WERI-Rb-1 (cell line): Measurements from ENCODE around the gene KRTAP20-4.

Experiments
- DNase-seq: peaks from one replicate; pipeline ENCODE4 v3.0.0-alpha.2; 2020
- H3K27ac ChIP-seq: fragments of 250-450 bp; sonication (Bioruptor Pico); 2 replicates; pipeline ENCODE4 v1.5.1; 2020; ENCODE audit warnings: mild to moderate bottlenecking, moderate library complexity
- H3K27me3 ChIP-seq: fragments of 250-450 bp; sonication (Bioruptor Pico); 2 replicates; pipeline ENCODE4 v1.5.1; 2021; ENCODE audit warnings: mild to moderate bottlenecking, low read depth, moderate library complexity; ENCODE audit not compliant: insufficient read depth, severe bottlenecking
- H3K36me3 ChIP-seq: fragments of 250-450 bp; sonication (Bioruptor Pico); 2 replicates; pipeline ENCODE4 v1.5.1; 2020; ENCODE audit warnings: mild to moderate bottlenecking, moderate library complexity
- H3K4me3 ChIP-seq: 2 replicates; pipeline ENCODE4 v1.5.1; 2011; ENCODE audit warnings: low read depth, mild to moderate bottlenecking, control low read depth, low read length
- H3K9me3 ChIP-seq: fragments of 250-450 bp; sonication (Bioruptor Pico); 2 replicates; pipeline ENCODE4 v1.5.1; 2021; ENCODE audit warnings: mild to moderate bottlenecking, moderate library complexity; ENCODE audit not compliant: severe bottlenecking
- CTCF ChIP-seq: IDR thresholded peaks from 2 replicates; pipeline ENCODE4 v1.5.1; 2011; ENCODE audit warnings: low read depth, mild to moderate bottlenecking, control low read depth, inconsistent platforms, low read length

The KRTAP20-4 gene

GRCh38 chr21:30668776-30669175, 48.3 kb downstream of the KRTAP20-4 start:
- Histone ChIP-seq H3K27ac (no peak overlapping the region), H3K36me3 (no peaks in the 10 kb centered on the region), H3K27me3 (peaks cover 78% of the 10 kb centered on the region), H3K4me3 (no peak overlapping the region), H3K9me3 (no peaks in the 10 kb centered on the region)
- no peak for DNase-seq
- TF ChIP-seq CTCF: no peak
